OCI-LY7 (cell line): ENCODE results near the gene ALDH1L1. TPM values are rescaled to one million over a fixed set of nuclear protein-coding genes. Genes with fewer than 3 reads are reported as not detected.

Experiments used
- BruUV-seq: library from RNA; stranded (reverse); fragments of 400-500 nt; replicated peaks from 2 replicates; lab custom pipeline; 2021; lab: Mats Ljungman, UMichigan
- CTCF ChIA-PET: fragments of 300-600 bp; sonication (Branson Sonifier 250); formaldehyde crosslinking; loops from one replicate; lab custom pipeline; 2022; ENCODE audit warnings: antibody characterized with exemption; ENCODE audit not compliant: unreplicated experiment; lab: Charles Lee
- POLR2A ChIA-PET: fragments of 300-600 bp; sonication (Branson Sonifier 250); formaldehyde crosslinking; loops from one replicate; lab custom pipeline; 2022; ENCODE audit warnings: antibody characterized with exemption; lab: Charles Lee
- DNase-seq: peaks from one replicate; pipeline ENCODE4 v3.0.0-alpha.2; 2015; ENCODE audit warnings: low spot score
- H2AFZ ChIP-seq: fragments of 200-600 bp; sonication (generic), shearing (Covaris generic); 2 replicates; pipeline ENCODE4 v1.6.1; 2014; ENCODE audit warnings: mild to moderate bottlenecking, antibody characterized with exemption, low read length, moderate library complexity
- H3K27ac ChIP-seq: fragments of 200-600 bp; sonication (generic); 2 replicates; pipeline ENCODE4 v1.5.1; 2014; ENCODE audit warnings: mixed run types, low read depth, mild to moderate bottlenecking, moderate library complexity, low read length, inconsistent platforms; ENCODE audit not compliant: poor library complexity, severe bottlenecking
- H3K36me3 ChIP-seq: fragments of 200-600 bp; sonication (generic); 2 replicates; pipeline ENCODE4 v1.6.1; 2014; ENCODE audit warnings: mild to moderate bottlenecking, antibody characterized with exemption, low read length, moderate library complexity, mixed read lengths; ENCODE audit not compliant: insufficient read depth
- H3K4me1 ChIP-seq: fragments of 200-600 bp; sonication (generic); 2 replicates; pipeline ENCODE4 v1.5.1; 2014; ENCODE audit warnings: mild to moderate bottlenecking, low read length; ENCODE audit not compliant: insufficient read depth, poor library complexity, severe bottlenecking
- H3K4me2 ChIP-seq: fragments of 200-600 bp; sonication (generic); 2 replicates; pipeline ENCODE4 v1.6.1; 2014; ENCODE audit warnings: mild to moderate bottlenecking, low read length
- H3K4me3 ChIP-seq: fragments of 200-600 bp; sonication (generic); 2 replicates; pipeline ENCODE4 v1.5.1; 2014; ENCODE audit warnings: mild to moderate bottlenecking, low read depth, low read length; ENCODE audit not compliant: poor library complexity, severe bottlenecking
- H3K79me2 ChIP-seq: fragments of 200-600 bp; sonication (generic); 2 replicates; pipeline ENCODE4 v1.6.1; 2016; ENCODE audit warnings: low read depth, mild to moderate bottlenecking, low read length, moderate library complexity, mixed read lengths; ENCODE audit not compliant: insufficient read depth
- H3K9me2 ChIP-seq: fragments of 200-600 bp; sonication (generic); 2 replicates; pipeline ENCODE4 v1.6.1; 2016; ENCODE audit warnings: mild to moderate bottlenecking, low read length, mixed read lengths; ENCODE audit not compliant: insufficient read depth
- H3K9me3 ChIP-seq: fragments of 200-600 bp; sonication (generic); 2 replicates; pipeline ENCODE4 v1.6.1; 2014; ENCODE audit warnings: mild to moderate bottlenecking, mixed run types, low read length, mixed read lengths
- H4K20me1 ChIP-seq: fragments of 200-600 bp; sonication (generic); 2 replicates; pipeline ENCODE4 v1.6.1; 2014; ENCODE audit warnings: mild to moderate bottlenecking, antibody characterized with exemption, low read length, moderate library complexity, mixed read lengths; ENCODE audit not compliant: insufficient read depth
- EZH2phosphoT487 ChIP-seq: fragments of 200-600 bp; sonication (generic); IDR thresholded peaks from 2 replicates; pipeline ENCODE4 v1.6.1; 2018; ENCODE audit warnings: low read depth, borderline replicate concordance, mild to moderate bottlenecking, mixed run types, antibody characterized with exemption, low read length, moderate library complexity, mixed read lengths
- intact Hi-C: fragments of 100-400 bp; cut with micrococcal nuclease; formaldehyde crosslinking; loops from one replicate; pipeline ENCODE4 v1.10.0; 2022; ENCODE audit not compliant: unreplicated experiment
- total RNA-seq, 2 experiments: library from RNA; depleted of rRNA in 1 of 2; stranded (reverse); fragments of >200 nt in 1 of 2; shearing (Covaris generic) in 1 of 2; gene quantifications; 2 replicates each; pipeline ENCODE4 v1.2.3, GENCODE V29; 2014 to 2022
- TF ChIP-seq, protein P1 (sequence below): fragments of 200-600 bp; sonication (generic); conservative IDR thresholded peaks from 2 replicates; pipeline ENCODE4 v1.5.1; 2014; ENCODE audit warnings: mild to moderate bottlenecking, antibody characterized with exemption, low read length, moderate library complexity, mixed read lengths

Gene ALDH1L1
- total RNA-seq, 2 experiments from 2014 or later, result not detected

DNA sequence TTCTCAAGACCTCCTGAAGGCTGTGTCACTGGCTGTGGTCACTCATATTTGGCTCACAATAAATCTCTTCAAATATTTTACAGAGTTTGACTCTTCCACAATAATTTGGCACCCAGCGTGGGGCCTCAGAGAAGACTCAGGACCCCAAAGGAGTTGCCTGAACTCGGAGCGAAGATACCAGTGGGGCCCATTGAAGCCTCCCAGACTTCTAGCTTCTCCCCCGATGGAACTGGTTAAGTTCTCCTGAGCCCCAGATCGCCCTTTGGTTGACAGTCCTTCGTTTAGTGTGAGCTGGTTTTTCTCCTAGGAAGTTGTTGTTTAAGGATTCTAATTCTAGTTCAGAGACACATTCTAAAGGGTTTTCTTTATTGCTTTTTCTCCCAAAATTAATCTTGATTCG lies 95.1 kb downstream of the ALDH1L1 start:
- Histone ChIP-seq H3K9me2 (no peaks in the 10 kb centered on the region), H3K9me3 (peaks cover 32% of the 10 kb centered on the region), H3K27ac (no peak overlapping the region), H3K36me3 (no peaks in the 10 kb centered on the region; the same call in 1 of the 2 replicates), H3K4me1 (peaks cover 7% of the 10 kb centered on the region), H3K4me2 (peak overlapping the region; percentile 67), H4K20me1 (no peaks in the 10 kb centered on the region), H3K4me3 (peak overlapping the region; percentile 89), H3K79me2 (no peaks in the 10 kb centered on the region; the same call in 1 of the 2 replicates), H2AFZ (peak overlapping the region; percentile 73; the same call in 1 of the 2 replicates)
- ChIA-PET CTCF (interaction anchor here (0.6 kb wide), 1 partner anchor 17 kb away, joined by 4 read pairs; no protein-coding TSS in a partner anchor), POLR2A (interaction anchor here (0.6 kb wide), 1 partner anchor 1012 kb away, joined by 3 read pairs; no protein-coding TSS in a partner anchor)
- TF ChIP-seq EZH2phosphoT487, result no peak
- TF ChIP-seq, protein P1, sequence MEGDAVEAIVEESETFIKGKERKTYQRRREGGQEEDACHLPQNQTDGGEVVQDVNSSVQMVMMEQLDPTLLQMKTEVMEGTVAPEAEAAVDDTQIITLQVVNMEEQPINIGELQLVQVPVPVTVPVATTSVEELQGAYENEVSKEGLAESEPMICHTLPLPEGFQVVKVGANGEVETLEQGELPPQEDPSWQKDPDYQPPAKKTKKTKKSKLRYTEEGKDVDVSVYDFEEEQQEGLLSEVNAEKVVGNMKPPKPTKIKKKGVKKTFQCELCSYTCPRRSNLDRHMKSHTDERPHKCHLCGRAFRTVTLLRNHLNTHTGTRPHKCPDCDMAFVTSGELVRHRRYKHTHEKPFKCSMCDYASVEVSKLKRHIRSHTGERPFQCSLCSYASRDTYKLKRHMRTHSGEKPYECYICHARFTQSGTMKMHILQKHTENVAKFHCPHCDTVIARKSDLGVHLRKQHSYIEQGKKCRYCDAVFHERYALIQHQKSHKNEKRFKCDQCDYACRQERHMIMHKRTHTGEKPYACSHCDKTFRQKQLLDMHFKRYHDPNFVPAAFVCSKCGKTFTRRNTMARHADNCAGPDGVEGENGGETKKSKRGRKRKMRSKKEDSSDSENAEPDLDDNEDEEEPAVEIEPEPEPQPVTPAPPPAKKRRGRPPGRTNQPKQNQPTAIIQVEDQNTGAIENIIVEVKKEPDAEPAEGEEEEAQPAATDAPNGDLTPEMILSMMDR, result no peak
- no peak for DNase-seq
- BruUV-seq, result no TSS peak
- intact Hi-C loops, result loop anchor here (2.0 kb wide), 1 partner anchor 168 kb away; no protein-coding TSS in a partner anchor

DNA sequence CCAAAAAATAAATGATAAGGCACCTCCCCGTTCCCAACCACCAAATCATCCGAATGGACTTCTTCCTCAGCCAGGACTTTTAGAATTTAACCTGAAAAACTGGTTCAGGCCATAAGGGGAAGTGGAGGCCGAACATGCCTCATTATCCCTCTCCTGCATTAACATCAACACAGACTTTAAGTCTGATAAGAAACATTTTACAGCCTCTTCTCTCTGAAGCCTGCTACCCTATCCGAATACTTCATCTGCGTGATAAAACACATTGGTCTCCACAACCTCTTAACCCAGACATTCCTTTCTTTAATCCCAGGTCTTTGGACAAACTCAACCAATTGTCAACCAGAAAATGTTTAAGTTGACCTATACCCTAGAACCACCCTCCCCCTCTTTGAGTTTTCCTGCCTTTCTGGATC lies 95.6 kb downstream of the ALDH1L1 start:
- TF ChIP-seq EZH2phosphoT487, result no peak
- TF ChIP-seq, protein P1, result no peak
- peak overlapping the region; percentile 89 for H3K4me3 ChIP-seq
- peak overlapping the region; percentile 62 for H3K27ac ChIP-seq
- CTCF ChIA-PET, result no interaction called here
- peak overlapping the region; percentile 67 for H3K4me2 ChIP-seq
- POLR2A ChIA-PET, result interaction anchor here (0.6 to 0.7 kb wide), 2 partner anchors 362 to 1011 kb away, joined by 3 read pairs; no protein-coding TSS in a partner anchor
- H3K9me3 ChIP-seq, result peaks cover 36% of the 10 kb centered on the region
- H3K36me3 ChIP-seq, result no peaks in the 10 kb centered on the region; the same call in 1 of the 2 replicates
- no peaks in the 10 kb centered on the region for H4K20me1 ChIP-seq
- TSS peak; percentile 77 for BruUV-seq
- H3K4me1 ChIP-seq, result peaks cover 7% of the 10 kb centered on the region
- intact Hi-C loops, result loop anchor here (2.0 to 5.0 kb wide), 2 partner anchors 168 to 487 kb away; partner anchors contain the start of gene OSBPL11
- DNase-seq, result no peak
- peak overlapping the region; percentile 73 for H2AFZ ChIP-seq
- H3K79me2 ChIP-seq, result no peaks in the 10 kb centered on the region; the same call in 1 of the 2 replicates
- no peaks in the 10 kb centered on the region for H3K9me2 ChIP-seq
